Measurements from ENCODE around the gene THY1. TPM values are rescaled to one million over a fixed set of nuclear protein-coding genes. Genes with fewer than 3 reads are reported as not detected.

THY1 gene
- total and polyA plus RNA-seq, 9 of the 15 experiments (the other 6 are each of a cell fraction or from before 2014, with no cell fraction given) = 0.07 to 0.40 (median 0.16) TPM; not detected in 5

GRCh38 chr11:119382101-119382500, 40.9 kb downstream of the THY1 start (continued):
- TF ChIP-seq, protein P1, sequence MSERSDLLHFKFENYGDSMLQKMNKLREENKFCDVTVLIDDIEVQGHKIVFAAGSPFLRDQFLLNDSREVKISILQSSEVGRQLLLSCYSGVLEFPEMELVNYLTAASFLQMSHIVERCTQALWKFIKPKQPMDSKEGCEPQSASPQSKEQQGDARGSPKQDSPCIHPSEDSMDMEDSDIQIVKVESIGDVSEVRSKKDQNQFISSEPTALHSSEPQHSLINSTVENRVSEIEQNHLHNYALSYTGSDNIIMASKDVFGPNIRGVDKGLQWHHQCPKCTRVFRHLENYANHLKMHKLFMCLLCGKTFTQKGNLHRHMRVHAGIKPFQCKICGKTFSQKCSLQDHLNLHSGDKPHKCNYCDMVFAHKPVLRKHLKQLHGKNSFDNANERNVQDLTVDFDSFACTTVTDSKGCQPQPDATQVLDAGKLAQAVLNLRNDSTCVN (CRISPR knock-in tag; IDR thresholded peaks at IDR 0.05) = no peak
- no peak for TF ChIP-seq SMC3 (conservative IDR thresholded peaks at IDR 0.05; ENCODE audit: insufficient read depth, low read depth, low read length)
- TF ChIP-seq CC2D1A (IDR thresholded peaks at IDR 0.05) = no peak
- no peak for TF ChIP-seq ZNF75A (CRISPR knock-in tag; IDR thresholded peaks at IDR 0.05)
- no peak for TF ChIP-seq EGR1 (conservative IDR thresholded peaks at IDR 0.05)
- TF ChIP-seq RBM39 (optimal IDR thresholded peaks at IDR 0.05; ENCODE audit: low read depth, low read length) = no peak
- no peak for TF ChIP-seq ILF3 (IDR thresholded peaks at IDR 0.05; ENCODE audit: borderline replicate concordance)
- no peak for TF ChIP-seq DMBX1 (CRISPR knock-in tag; IDR thresholded peaks at IDR 0.05; ENCODE audit: borderline replicate concordance)
- no peak for TF ChIP-seq RBM14 (IDR thresholded peaks at IDR 0.05; ENCODE audit: borderline replicate concordance, insufficient read depth, low read depth, low read length)
- no peak for TF ChIP-seq ZNF696 (CRISPR knock-in tag; conservative IDR thresholded peaks at IDR 0.05)
